GM11168 (cell line): Measurements from ENCODE around the gene RPS6KA5.
"Not testable (repeated sequence)": the region's sequence is repeated elsewhere in the genome, so short reads cannot be mapped to it uniquely, and the experiment has no call there.

Experiments
- in situ Hi-C: fragments of 300-500 bp; cut with MboI; formaldehyde crosslinking; loops from one replicate; pipeline ENCODE4 v1.12.0; 2022; ENCODE audit warnings: low sequenced_read_pairs; ENCODE audit not compliant: unreplicated experiment

Gene RPS6KA5

GRCh38 chr14:91068642-91069041 is 8.2 kb upstream of the RPS6KA5 start:
- in situ Hi-C loops, result no loop called here

- in situ Hi-C loops, result no loop called here
Observed at GRCh38 chr14:91067186-91067585, 6.7 kb upstream of the RPS6KA5 start.

GRCh38 chr14:91065266-91065665 is 4.8 kb upstream of the RPS6KA5 start:
- in situ Hi-C loops, result no loop called here

- in situ Hi-C loops, result no loop called here
Observed at GRCh38 chr14:91063119-91063518, 2.7 kb upstream of the RPS6KA5 start.

- in situ Hi-C loops, result no loop called here
Observed at GRCh38 chr14:91062600-91062999, 2.2 kb upstream of the RPS6KA5 start.

- in situ Hi-C loops, result no loop called here
Observed at GRCh38 chr14:91061056-91061887, 831 bp upstream of the RPS6KA5 start.

GRCh38 chr14:91059576-91060350 is 678 bp downstream of the RPS6KA5 start:
- in situ Hi-C loops, result no loop called here

- in situ Hi-C loops, result no loop called here
Observed at GRCh38 chr14:91058042-91058581, 2.3 kb downstream of the RPS6KA5 start.

- in situ Hi-C loops, result no loop called here
Observed at GRCh38 chr14:91056361-91056760, 4.1 kb downstream of the RPS6KA5 start.

- in situ Hi-C loops, result no loop called here
Observed at GRCh38 chr14:91055016-91055415, 5.4 kb downstream of the RPS6KA5 start.

- in situ Hi-C loops, result no loop called here
Observed at GRCh38 chr14:91048676-91049075, 11.8 kb downstream of the RPS6KA5 start.

- in situ Hi-C loops, result no loop called here
Observed at GRCh38 chr14:91048265-91048664, 12.2 kb downstream of the RPS6KA5 start.

- in situ Hi-C loops, result no loop called here
Observed at GRCh38 chr14:91047174-91047753, 13.2 kb downstream of the RPS6KA5 start.

- in situ Hi-C loops, result no loop called here
Observed at GRCh38 chr14:91046488-91047072, 13.9 kb downstream of the RPS6KA5 start.

GRCh38 chr14:91041450-91041849 is 19.0 kb downstream of the RPS6KA5 start:
- in situ Hi-C loops, result no loop called here

- in situ Hi-C loops, result no loop called here
Observed at GRCh38 chr14:91040545-91040944, 19.9 kb downstream of the RPS6KA5 start.

GRCh38 chr14:91038439-91038838 is 22.0 kb downstream of the RPS6KA5 start:
- in situ Hi-C loops, result no loop called here

GRCh38 chr14:91036741-91037469 is 23.5 kb downstream of the RPS6KA5 start:
- in situ Hi-C loops, result no loop called here

GRCh38 chr14:91035855-91036254 is 24.6 kb downstream of the RPS6KA5 start:
- in situ Hi-C loops, result no loop called here

GRCh38 chr14:91034379-91034778 is 26.1 kb downstream of the RPS6KA5 start:
- in situ Hi-C loops, result not testable (repeated sequence)
